ENCODE data around the gene HIRIP3. TPM values are rescaled to one million over a fixed set of nuclear protein-coding genes. Genes with fewer than 3 reads are reported as not detected.

Gene HIRIP3
- total and polyA plus RNA-seq, 2 donors (not counting 3 experiments of a cell fraction or from before 2014, with no cell fraction given) = 6.7 to 8.6 TPM

DNA sequence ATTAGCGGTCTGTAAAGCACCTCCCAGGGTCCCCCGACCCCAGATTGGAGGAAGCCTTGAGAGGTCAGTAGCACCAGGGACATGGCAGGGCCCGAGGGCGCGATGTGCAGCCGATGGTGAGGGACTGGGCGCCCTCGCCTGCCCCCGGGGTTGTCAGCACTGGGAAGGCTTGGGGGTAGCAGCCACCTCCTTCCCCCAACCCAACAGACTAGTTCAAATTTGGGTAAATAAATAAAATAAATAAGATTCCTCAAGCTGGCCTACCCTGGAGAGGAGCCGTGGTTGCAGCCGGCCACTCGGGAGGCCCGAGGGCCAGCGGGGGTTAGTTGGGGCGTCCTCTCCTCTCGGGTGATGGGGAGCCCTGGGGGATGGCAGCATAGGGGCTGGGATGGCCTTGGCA lies 29.0 kb upstream of the HIRIP3 start:
- H3K27ac ChIP-seq (ENCODE audit: insufficient read depth, low read depth, low read length) = no peak overlapping the region
- intact Hi-C loops (cut with micrococcal nuclease) = no loop called here
- no peaks in the 10 kb centered on the region for H3K9me3 ChIP-seq (replicated peaks; ENCODE audit: control insufficient read depth, insufficient read depth, low read length)
- dilution Hi-C loops (cut with MboI; ENCODE audit: extremely low pct_ligation_motif_present, low sequenced_read_pairs) = no loop called here
- CTCF ChIA-PET = interaction anchor here (0.6 to 2.3 kb wide), 2 partner anchors 7 to 248 kb away, joined by 4 to 16 read pairs; partner anchors contain the start of gene TLCD3B
- no TSS peak for BruUV-seq (replicated peaks)
- H3K9ac ChIP-seq (replicated peaks; ENCODE audit: extremely low read depth, insufficient read depth, low read length) = no peak overlapping the region
- H3K27me3 ChIP-seq (ENCODE audit: control insufficient read depth in 2 of 2, insufficient read depth in 2 of 2, low read length in 2 of 2) = peaks cover 3 to 4% of the 10 kb centered on the region in 2 experiments
- POLR2A ChIA-PET = no interaction called here
- H3K4me2 ChIP-seq (ENCODE audit: insufficient read depth, low read length) = no peak overlapping the region
- no peak overlapping the region for H3K4me3 ChIP-seq (replicated peaks in 1 of 3; ENCODE audit: insufficient read depth in 1 of 3, low read depth in 1 of 3, low read length in 3 of 3)
- DNase-seq (ENCODE audit: low read depth, low spot score) (no peak), FAIRE-seq (no peak)
- no peaks in the 10 kb centered on the region for H3K4me1 ChIP-seq (ENCODE audit: control insufficient read depth, extremely low read depth, insufficient read depth, low read length)
- TF ChIP-seq MYC (IDR thresholded peaks at IDR 0.05; ENCODE audit: low read depth, low read length) (no peak), JUN (IDR thresholded peaks at IDR 0.05; ENCODE audit: borderline replicate concordance, insufficient read depth, insufficient read length, low read depth) (no peak), FOS (IDR thresholded peaks at IDR 0.05; ENCODE audit: borderline replicate concordance, insufficient read depth, low read length) (no peak), MAX (IDR thresholded peaks at IDR 0.05; ENCODE audit: insufficient read depth, insufficient read length) (no peak), POLR2AphosphoS5 (IDR thresholded peaks at IDR 0.05; ENCODE audit: insufficient read depth, low read depth, low read length) (no peak), GATA2 (IDR thresholded peaks at IDR 0.05; ENCODE audit: insufficient read depth, insufficient read length, low read depth, low read length) (no peak), EZH2 (IDR thresholded peaks at IDR 0.05; ENCODE audit: borderline replicate concordance, low read depth, low read length, severe bottlenecking) (no peak), POLR2A (IDR thresholded peaks at IDR 0.05; ENCODE audit: low read depth, low read length) (no peak)
- TF ChIP-seq, protein P1, sequence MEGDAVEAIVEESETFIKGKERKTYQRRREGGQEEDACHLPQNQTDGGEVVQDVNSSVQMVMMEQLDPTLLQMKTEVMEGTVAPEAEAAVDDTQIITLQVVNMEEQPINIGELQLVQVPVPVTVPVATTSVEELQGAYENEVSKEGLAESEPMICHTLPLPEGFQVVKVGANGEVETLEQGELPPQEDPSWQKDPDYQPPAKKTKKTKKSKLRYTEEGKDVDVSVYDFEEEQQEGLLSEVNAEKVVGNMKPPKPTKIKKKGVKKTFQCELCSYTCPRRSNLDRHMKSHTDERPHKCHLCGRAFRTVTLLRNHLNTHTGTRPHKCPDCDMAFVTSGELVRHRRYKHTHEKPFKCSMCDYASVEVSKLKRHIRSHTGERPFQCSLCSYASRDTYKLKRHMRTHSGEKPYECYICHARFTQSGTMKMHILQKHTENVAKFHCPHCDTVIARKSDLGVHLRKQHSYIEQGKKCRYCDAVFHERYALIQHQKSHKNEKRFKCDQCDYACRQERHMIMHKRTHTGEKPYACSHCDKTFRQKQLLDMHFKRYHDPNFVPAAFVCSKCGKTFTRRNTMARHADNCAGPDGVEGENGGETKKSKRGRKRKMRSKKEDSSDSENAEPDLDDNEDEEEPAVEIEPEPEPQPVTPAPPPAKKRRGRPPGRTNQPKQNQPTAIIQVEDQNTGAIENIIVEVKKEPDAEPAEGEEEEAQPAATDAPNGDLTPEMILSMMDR (IDR thresholded peaks at IDR 0.05; ENCODE audit: extremely low read depth in 1 of 2, insufficient read depth in 1 of 2, low read depth in 1 of 2, low read length in 2 of 2) = no peak
- no peaks in the 10 kb centered on the region for H4K20me1 ChIP-seq (replicated peaks; ENCODE audit: control insufficient read depth, extremely low read depth, insufficient read depth, low read length)
- H2AFZ ChIP-seq (ENCODE audit: low read depth, low read length) = no peak overlapping the region
- H3K36me3 ChIP-seq (ENCODE audit: control insufficient read depth in 2 of 2, extremely low read depth in 1 of 2, insufficient read depth in 2 of 2, low read length in 2 of 2) = no peaks in the 10 kb centered on the region
- H3K79me2 ChIP-seq (ENCODE audit: control insufficient read depth, insufficient read depth, low read length) = no peaks in the 10 kb centered on the region
- H3K9me1 ChIP-seq (replicated peaks; ENCODE audit: control insufficient read depth, extremely low read depth, insufficient read depth, low read length) = no peaks in the 10 kb centered on the region
